H1 (cell line): ENCODE data around the gene LRRC4C.

Experiments
- HDAC6 ChIP-seq: IDR thresholded peaks from one replicate; pipeline ENCODE4 v1.7.1; 2012; ENCODE audit warnings: low read depth, mild to moderate bottlenecking, inconsistent platforms, low read length, moderate library complexity
- RAD21 ChIP-seq, 2 experiments: IDR thresholded peaks in 1 of 2; conservative IDR thresholded peaks in 1 of 2; 2 replicates each; pipeline ENCODE4 v1.6.1; 2011; ENCODE audit warnings: low read depth in 2 of 2, low read length in 2 of 2, improper control_type of control experiment in 1 of 2, inconsistent platforms in 1 of 2, mild to moderate bottlenecking in 1 of 2, moderate library complexity in 1 of 2
- SP1 ChIP-seq: IDR thresholded peaks from 2 replicates; pipeline ENCODE4 v1.6.1; 2011; ENCODE audit warnings: low read depth, low read length
- ZNF274 ChIP-seq: IDR thresholded peaks from 2 replicates; pipeline ENCODE4 v1.7.0; 2012; ENCODE audit warnings: low read length, borderline replicate concordance; ENCODE audit errors: extremely low read depth
- TF ChIP-seq, protein P1 (sequence below): IDR thresholded peaks from 2 replicates; pipeline ENCODE4 v1.6.1; 2012; ENCODE audit warnings: inconsistent platforms

DNA sequence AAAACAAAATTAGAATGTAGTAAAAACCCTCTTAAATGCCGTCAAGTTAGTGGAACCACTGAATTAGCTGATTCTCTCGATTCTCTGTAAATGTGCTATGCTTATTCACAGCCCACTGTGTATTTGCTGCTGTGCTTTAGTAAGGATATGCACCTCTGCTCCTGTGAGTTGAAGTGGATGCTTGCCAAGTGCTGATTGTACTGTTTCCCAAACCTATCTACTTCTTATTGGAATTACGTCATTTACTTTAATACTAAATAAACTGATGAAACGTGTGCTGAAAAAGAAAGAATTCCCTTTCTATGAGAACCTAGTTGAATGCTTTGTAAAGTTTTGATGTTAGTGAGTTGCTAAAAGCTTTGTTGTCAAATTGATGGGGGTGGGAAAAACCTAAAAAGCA, 158.4 kb downstream of the LRRC4C start:
- TF ChIP-seq ZNF274: no peak
- no peak for TF ChIP-seq HDAC6
- no peak for TF ChIP-seq RAD21 (IDR thresholded peaks at IDR 0.05 in 1 of 2, conservative IDR thresholded peaks at IDR 0.05 in 1 of 2; ENCODE audit: low read depth in 2 of 2, low read length in 2 of 2)
- TF ChIP-seq SP1: no peak
- TF ChIP-seq, protein P1, sequence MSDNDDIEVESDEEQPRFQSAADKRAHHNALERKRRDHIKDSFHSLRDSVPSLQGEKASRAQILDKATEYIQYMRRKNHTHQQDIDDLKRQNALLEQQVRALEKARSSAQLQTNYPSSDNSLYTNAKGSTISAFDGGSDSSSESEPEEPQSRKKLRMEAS: no peak
